T-helper 17 cell (primary cell): ENCODE results near the gene NPEPPS. TPM values are rescaled to one million over a fixed set of nuclear protein-coding genes. Genes with fewer than 3 reads are reported as not detected.

ENCODE experiments used
- ATAC-seq: fragments of 150-1000 bp; cut with Tn5 transposase; 2 replicates; pipeline ENCODE4 v1.10.0; 2021; ENCODE audit warnings: mild to moderate bottlenecking, moderate library complexity
- DNase-seq, 3 donors: peaks; one replicate each; pipeline versions ENCODE4 v3.0.0 to v3.0.0-alpha.2; 2020 to 2021
- H3K9me3 ChIP-seq: one replicate; pipeline ENCODE4 v1.7.0; 2013; ENCODE audit warnings: low read length, mild to moderate bottlenecking; ENCODE audit not compliant: control insufficient read depth, poor library complexity, severe bottlenecking
- H3K27ac Mint-ChIP-seq: one replicate; pipeline ENCODE4 v1.8.0; 2022; ENCODE audit warnings: mild to moderate bottlenecking, moderate library complexity, mixed read lengths
- H3K27me3 Mint-ChIP-seq: one replicate; pipeline ENCODE4 v1.8.0; 2022; ENCODE audit warnings: mixed read lengths
- H3K36me3 Mint-ChIP-seq: one replicate; pipeline ENCODE4 v1.8.0; 2022; ENCODE audit warnings: low read depth, mixed read lengths
- H3K4me1 Mint-ChIP-seq: one replicate; pipeline ENCODE4 v1.8.0; 2022; ENCODE audit warnings: mild to moderate bottlenecking, mixed read lengths
- H3K4me3 Mint-ChIP-seq: one replicate; pipeline ENCODE4 v1.8.0; 2022; ENCODE audit warnings: mild to moderate bottlenecking, moderate library complexity, mixed read lengths
- total RNA-seq, 4 donors: library from RNA in 2 of 4; stranded (reverse) in 2 of 4; gene quantifications; one replicate each; pipeline ENCODE4 v1.2.3 and lab custom pipeline; 2022 to 2026

Gene NPEPPS
- total RNA-seq, 2 donors from 2014 or later, result 88.3 to 100 TPM

- ATAC-seq (peak; percentile 48), DNase-seq (no peak)
- Mint-ChIP-seq H3K27me3 (no peaks in the 10 kb centered on the region), H3K27ac (peak overlapping the region; percentile 78), H3K4me3 (no peak overlapping the region), H3K4me1 (peaks cover 17% of the 10 kb centered on the region), H3K36me3 (peaks cover 13% of the 10 kb centered on the region)
- no peaks in the 10 kb centered on the region for H3K9me3 ChIP-seq
Measured at GRCh38 chr17:47670064-47670463, 139.2 kb downstream of the NPEPPS start.

Other genes starting within 250 kb of the NPEPPS start
- gene EFCAB13, start 207.2 kb upstream of the NPEPPS start, total RNA-seq, result 1 to 10 TPM; 6.8 to 9.2 TPM
- gene KPNB1, start 118.8 kb downstream of the NPEPPS start, total RNA-seq, result 100 to 1,000 TPM; 183 to 196 TPM
- gene TBKBP1, start 163.1 kb downstream of the NPEPPS start, total RNA-seq, result 1 to 10 TPM; 2.4 to 2.6 TPM
- gene TBX21, start 202.1 kb downstream of the NPEPPS start, total RNA-seq, result 1 to 10 TPM; 7.9 to 8.8 TPM